MG63 (cell line): ENCODE data around the gene PVALB. TPM values are rescaled to one million over a fixed set of nuclear protein-coding genes. Genes with fewer than 3 reads are reported as not detected.

Experiments
- DNase-seq: peaks from one replicate; pipeline ENCODE4 v3.0.0-alpha.2; 2020
- H3K27me3 ChIP-seq: fragments of 250-450 bp; sonication (Bioruptor Pico); 2 replicates; pipeline ENCODE4 v1.5.1; 2020; ENCODE audit warnings: mild to moderate bottlenecking, moderate library complexity
- H3K36me3 ChIP-seq: fragments of 250-450 bp; sonication (Bioruptor Pico); 2 replicates; pipeline ENCODE4 v1.5.1; 2020; ENCODE audit warnings: mild to moderate bottlenecking, moderate library complexity
- H3K4me3 ChIP-seq: fragments of 250-450 bp; sonication (Bioruptor Pico); 2 replicates; pipeline ENCODE4 v1.5.1; 2020; ENCODE audit warnings: mild to moderate bottlenecking, moderate library complexity
- H3K9me3 ChIP-seq: fragments of 250-450 bp; sonication (Bioruptor Pico); 2 replicates; pipeline ENCODE4 v1.5.1; 2020; ENCODE audit warnings: mild to moderate bottlenecking, moderate library complexity
- total RNA-seq: library from RNA; depleted of rRNA; stranded (reverse); fragments of >200 nt; shearing (Covaris generic); gene quantifications from 2 replicates; pipeline ENCODE4 v1.2.3, GENCODE V29; 2014; ENCODE audit warnings: low replicate concordance

Gene PVALB
- total RNA-seq, 1 experiment from 2014 or later: not detected

DNA sequence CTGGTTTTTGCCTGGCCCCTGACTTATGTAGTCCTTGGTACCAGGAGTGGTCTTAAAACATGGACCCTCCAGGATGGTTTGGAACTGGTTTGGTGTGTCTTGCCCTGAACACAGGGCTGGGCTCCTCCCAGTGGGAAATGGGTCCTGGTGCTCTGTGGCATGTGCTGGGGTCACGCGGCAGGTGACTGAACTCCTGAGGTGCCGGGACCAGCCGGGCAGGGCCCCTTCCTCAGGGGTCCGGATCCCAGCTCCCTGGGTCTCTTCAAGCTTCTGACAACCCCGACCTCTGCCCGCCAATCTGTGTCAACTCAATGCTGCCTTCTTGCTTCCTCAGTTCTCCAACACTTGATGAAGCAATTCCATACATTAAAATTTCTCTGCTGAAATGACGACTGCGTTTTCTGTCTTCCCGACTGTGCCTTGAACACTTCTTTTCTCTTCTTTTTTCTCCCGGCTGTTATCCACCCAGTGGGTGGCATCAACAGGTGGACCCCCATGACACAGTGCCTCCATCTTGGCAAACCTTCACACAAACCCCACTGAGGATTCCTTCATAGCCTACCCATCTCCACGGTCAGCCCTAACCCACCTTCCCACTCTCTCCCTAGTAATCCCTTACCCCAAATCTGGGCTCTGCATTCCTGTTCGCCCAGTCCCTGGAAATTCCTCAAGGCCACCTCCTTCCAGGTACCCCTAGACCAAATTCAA, 45.3 kb downstream of the PVALB start:
- Histone ChIP-seq H3K4me3 (no peak overlapping the region), H3K9me3 (no peaks in the 10 kb centered on the region)
- no peak for DNase-seq

DNA sequence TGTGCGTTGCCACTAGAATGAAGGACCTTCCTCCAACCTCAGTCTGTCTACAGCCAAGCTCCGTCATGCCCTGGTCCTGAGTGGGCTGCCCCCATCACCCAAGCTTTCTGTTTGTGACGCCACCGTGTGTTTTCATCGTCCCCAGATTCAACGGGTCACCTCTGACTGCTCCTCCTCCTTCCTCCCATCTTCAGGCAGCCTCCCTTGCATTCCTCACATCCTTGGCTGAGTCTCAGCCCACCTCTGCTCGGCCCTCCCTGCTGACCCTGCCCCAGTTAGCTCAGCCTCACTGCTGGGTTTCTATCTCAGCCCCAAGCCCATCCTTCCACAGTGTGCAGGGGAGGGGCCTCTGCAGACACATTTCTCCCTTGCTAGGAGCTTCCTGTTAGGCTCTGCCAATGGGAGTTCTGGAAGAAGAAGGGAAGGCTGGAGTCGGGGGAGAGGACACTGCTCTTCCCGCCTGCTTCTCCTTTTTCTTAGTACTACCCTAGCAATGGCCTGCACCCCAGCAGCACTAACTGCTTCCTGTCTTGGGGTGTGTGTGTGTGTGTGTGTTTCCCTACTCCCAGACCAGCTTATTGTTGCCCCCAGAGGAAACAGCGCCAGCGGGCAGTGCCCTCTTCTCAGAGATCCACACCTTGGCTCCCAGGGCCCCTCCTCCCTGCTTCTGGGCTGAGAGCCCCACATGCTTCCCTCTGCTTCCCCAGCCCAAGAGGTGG, 46.2 kb downstream of the PVALB start:
- DNase-seq: no peak
- Histone ChIP-seq H3K36me3 (no peaks in the 10 kb centered on the region), H3K4me3 (no peak overlapping the region), H3K9me3 (no peaks in the 10 kb centered on the region), H3K27me3 (no peaks in the 10 kb centered on the region)

More for the DNA sequence above, 45.3 kb downstream of the PVALB start:
- no peaks in the 10 kb centered on the region for H3K36me3 ChIP-seq
- H3K27me3 ChIP-seq: no peaks in the 10 kb centered on the region

DNA sequence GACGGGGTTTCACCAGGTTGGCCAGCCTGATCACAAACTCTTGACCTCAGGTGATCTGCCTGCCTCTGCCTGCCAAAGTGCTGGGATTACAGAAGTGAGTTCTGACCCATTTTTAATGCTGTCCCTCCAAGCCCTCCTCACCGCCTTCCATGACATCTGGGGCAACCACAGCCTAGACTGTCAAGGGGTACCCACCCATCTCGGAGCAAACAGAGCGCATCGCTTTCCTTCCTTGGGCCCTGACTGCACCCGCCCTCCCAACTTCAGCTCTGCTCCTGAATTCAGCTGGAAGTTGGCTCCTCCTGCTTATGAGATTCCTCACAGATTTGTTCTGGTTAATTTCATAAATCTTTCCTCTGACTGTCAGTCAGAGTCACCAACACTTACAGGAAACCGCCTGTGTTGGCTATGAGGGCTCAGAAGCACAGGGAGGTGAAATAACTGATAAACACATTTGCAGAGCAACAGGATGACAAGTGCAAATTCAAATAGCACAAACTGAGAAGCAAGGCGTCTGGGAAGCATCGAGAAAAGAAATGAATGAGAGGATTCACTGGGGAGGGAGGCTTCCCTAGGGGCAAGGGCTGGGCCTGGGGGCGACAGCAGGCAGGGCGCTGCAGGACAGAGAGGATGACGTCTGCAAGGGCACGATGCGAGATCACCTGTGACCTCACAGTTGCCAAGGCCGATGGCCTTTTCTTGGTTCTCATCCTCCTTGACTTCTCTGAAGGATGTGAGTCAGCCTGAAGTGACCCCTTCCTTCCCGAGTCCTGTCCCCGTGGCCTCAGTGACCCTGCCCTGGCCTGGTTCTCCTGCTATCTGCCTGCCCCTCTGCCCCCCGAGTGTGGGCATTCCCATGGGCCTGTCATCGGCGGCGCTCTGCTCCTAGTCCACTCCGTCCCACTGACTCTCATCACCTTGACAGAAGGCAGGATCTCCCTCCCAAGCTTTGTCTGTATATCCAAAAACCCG, 47.0 kb downstream of the PVALB start:
- no peak overlapping the region for H3K4me3 ChIP-seq
- no peaks in the 10 kb centered on the region for H3K36me3 ChIP-seq
- no peaks in the 10 kb centered on the region for H3K9me3 ChIP-seq
- DNase-seq: no peak
- H3K27me3 ChIP-seq: no peaks in the 10 kb centered on the region

DNA sequence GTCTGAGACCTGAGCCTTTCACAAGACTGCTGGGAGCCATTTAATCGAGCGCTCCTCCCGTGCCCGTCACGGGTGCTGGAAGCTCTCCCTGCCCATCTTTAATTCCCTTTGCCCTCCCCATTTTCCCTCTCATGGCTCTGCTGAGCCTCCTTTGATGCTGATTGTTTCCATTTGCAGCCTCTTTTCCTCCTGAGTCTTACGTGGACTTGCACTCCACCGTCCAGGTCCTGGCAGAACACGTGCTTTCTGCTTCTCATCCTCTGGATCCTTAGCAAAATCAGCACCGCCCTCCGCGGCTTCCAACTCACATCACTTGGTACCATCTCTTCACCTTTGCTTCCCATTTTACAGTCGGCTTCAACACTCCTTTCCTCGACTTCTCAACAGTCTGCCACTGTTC, 48.2 kb downstream of the PVALB start:
- no peak for DNase-seq
- H3K9me3 ChIP-seq: no peaks in the 10 kb centered on the region
- no peaks in the 10 kb centered on the region for H3K27me3 ChIP-seq
- no peaks in the 10 kb centered on the region for H3K36me3 ChIP-seq
- H3K4me3 ChIP-seq: no peak overlapping the region

DNA sequence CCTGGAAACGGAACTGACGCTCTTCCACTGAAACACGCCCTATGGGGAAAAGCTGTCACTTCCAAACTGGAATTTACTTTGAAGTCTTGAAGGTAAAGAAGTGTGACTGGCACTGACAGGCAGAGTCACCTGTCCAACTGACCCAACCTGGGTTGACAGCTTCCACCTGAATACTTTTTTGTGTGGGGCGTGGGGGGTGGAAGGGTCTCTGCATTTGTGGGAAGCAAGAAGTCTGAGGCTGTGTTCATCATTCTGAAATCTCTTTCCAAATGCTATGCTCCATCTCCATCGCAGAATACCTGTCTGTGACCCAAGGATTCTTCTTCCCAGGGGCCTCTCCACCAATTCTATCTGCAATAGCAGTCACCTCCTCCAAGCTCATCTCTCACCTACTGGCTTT, 48.7 kb downstream of the PVALB start:
- Histone ChIP-seq H3K36me3 (no peaks in the 10 kb centered on the region), H3K4me3 (no peak overlapping the region), H3K9me3 (no peaks in the 10 kb centered on the region), H3K27me3 (no peaks in the 10 kb centered on the region)
- DNase-seq: no peak

DNA sequence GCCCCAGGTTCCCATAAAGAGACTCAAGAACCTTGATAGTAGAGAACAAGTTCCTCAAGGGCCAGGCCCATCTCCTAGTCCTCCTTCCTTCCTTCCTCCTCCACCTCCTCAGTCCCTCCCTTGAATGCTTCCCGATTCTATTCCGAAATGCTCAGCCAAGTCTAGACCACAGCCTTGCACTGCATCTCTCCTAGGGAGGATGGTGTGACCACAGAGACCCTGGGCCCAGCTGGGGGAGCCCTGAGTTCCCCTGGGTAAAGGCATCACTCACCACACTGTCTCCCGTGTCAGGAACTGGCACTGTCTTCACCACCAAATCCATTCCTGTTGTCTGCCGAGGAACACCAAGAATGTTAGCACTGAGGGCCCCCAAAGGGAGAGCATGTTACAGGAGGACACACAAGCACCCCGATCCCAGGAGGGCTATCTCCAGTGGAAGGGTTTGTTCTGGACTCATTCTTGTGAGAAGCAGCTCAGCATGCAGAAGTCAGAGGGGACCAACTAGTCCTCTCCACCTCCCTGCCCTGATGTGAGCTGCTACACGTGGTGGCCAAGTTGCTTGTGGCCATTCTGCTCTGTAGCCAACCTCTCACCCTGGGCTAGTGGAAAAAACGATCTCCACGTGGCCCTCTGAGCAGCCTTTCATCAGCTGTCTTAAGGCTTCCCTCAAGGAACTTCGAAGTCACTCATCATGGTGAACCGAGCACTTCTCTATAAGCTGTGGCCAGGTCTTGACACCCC, 49.6 kb downstream of the PVALB start:
- no peaks in the 10 kb centered on the region for H3K27me3 ChIP-seq
- no peak for DNase-seq
- H3K4me3 ChIP-seq: no peak overlapping the region
- H3K36me3 ChIP-seq: no peaks in the 10 kb centered on the region
- no peaks in the 10 kb centered on the region for H3K9me3 ChIP-seq

DNA sequence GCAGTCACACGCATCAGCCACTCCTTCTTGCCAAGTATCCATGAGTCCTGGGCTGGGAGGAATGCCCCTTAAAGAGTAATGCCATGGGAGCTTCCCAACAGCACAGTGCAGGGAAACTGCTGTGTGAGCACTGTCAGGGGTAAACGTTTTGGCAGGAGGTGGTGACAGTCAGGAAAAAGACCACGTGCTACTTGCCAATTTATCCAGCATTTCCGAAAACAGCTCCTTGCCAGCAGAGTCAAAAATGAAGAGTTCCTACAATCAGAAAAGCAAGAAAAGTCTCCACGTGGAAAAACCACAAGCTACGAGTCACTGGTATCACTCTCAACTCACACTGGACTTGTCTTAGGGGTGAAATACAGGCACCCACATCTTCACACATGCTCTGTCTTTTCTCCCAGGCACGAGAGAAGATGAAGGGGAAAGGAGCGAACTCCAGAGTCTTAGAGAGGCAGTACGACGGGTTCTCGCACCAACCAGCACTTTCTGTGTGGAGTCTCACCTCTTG, 50.8 kb downstream of the PVALB start:
- DNase-seq: no peak
- H3K27me3 ChIP-seq: no peaks in the 10 kb centered on the region
- no peaks in the 10 kb centered on the region for H3K36me3 ChIP-seq
- no peaks in the 10 kb centered on the region for H3K9me3 ChIP-seq
- H3K4me3 ChIP-seq: no peak overlapping the region

DNA sequence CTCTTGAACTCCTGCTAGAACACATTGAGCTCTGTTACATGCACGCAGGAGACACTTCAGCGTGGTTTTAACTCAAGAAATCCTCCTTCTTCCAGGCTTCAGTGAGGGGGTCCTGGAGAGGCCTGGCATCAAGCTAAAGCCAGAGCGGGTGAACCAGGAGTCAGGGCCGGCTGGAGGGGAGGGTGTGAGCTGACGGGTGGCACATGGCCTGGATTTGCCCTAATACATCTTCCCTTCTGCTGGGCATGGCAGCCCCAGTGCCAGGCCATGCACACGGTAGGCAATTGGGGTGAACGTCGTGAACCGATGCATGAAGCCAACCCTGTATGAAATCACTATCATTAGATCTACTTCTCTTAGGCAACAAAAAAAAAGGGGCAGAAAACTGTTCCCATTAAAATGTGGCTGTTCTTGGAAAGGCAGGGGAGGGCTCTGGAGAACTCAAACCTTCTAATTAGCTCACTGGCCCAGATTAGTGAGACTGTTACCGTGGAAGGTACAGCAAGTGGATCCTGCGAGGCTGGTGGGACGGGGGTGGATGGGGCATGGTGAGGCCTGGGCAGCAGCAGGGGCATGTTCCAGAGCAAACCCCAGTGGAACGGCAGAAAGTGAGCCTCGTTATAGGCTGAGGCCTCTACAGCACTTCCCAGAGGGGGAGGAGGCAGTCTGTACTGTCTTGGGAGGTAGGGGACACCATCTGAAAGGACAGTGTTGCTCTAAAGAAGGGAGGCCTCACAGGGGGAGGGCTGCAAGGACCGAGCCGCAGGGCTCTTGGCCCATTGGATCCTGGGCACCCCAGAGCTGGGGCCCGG, 51.5 kb downstream of the PVALB start:
- H3K9me3 ChIP-seq: no peaks in the 10 kb centered on the region
- H3K36me3 ChIP-seq: no peaks in the 10 kb centered on the region
- H3K4me3 ChIP-seq: no peak overlapping the region
- H3K27me3 ChIP-seq: no peaks in the 10 kb centered on the region
- no peak for DNase-seq

DNA sequence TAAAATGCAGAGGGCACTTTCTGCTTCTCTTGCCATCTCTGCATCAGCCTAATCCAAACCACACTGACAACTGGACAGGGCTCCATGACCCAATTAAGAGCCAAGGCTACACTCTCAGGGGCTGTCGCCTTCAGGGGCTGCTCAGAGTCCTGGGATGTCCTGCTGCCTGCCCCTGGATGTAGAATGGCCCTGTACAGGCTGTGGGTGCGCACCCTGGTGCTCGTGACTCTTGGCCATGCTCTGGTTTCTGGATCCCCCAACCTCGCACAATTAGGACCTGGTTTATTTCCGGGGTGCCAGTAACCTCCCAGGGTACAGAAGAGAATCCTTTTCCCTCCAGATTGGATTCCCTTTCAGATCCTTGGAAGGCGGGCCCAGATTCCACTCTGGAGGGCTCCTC, 52.2 kb downstream of the PVALB start:
- Histone ChIP-seq H3K4me3 (no peak overlapping the region), H3K27me3 (no peaks in the 10 kb centered on the region), H3K9me3 (no peaks in the 10 kb centered on the region), H3K36me3 (no peaks in the 10 kb centered on the region)
- DNase-seq: no peak

DNA sequence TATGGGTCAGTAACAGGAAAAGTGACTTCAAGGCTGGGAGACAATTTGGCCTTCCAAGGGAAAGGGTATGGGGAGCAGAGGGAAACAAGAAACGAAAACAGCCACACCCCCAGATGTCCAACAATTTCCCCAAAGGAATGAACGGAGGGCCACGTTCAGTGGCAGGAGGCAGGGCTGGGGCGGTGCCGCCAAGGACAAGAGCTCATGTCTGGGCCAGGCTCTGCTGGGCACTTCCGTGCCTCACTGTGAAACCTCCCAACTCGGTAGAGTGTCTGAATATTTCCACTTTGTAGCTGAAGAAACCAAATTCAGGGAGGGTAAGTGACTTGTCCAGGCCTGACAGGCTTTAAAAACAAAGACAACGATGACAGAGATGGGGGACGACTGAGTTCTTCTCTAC, 52.8 kb downstream of the PVALB start:
- Histone ChIP-seq H3K36me3 (no peaks in the 10 kb centered on the region), H3K4me3 (no peak overlapping the region)

DNA sequence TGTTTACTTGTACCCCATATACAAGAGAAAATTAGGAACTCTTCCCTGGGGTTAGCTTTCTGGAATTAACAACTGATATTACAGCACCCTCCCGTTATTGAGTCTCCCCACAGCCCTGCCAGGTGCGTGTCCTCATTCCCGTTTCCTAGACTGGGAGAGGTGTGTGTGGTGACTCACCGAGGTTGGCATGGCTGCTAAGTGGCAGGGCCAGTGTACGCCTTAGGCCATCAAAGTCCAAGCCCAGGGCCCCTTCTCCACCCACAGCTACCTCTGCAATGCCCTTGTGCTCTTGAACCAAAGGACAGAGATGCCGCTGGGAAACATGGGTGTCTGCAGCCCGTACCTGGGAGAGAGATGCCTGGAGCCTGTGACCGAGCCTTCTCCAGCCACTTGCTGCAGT, 53.3 kb downstream of the PVALB start:
- no peak for DNase-seq
- Histone ChIP-seq H3K4me3 (no peak overlapping the region), H3K9me3 (no peaks in the 10 kb centered on the region), H3K36me3 (no peaks in the 10 kb centered on the region), H3K27me3 (no peaks in the 10 kb centered on the region)

More for the DNA sequence above, 52.8 kb downstream of the PVALB start:
- DNase-seq: no peak
- H3K9me3 ChIP-seq: no peaks in the 10 kb centered on the region
- no peaks in the 10 kb centered on the region for H3K27me3 ChIP-seq

DNA sequence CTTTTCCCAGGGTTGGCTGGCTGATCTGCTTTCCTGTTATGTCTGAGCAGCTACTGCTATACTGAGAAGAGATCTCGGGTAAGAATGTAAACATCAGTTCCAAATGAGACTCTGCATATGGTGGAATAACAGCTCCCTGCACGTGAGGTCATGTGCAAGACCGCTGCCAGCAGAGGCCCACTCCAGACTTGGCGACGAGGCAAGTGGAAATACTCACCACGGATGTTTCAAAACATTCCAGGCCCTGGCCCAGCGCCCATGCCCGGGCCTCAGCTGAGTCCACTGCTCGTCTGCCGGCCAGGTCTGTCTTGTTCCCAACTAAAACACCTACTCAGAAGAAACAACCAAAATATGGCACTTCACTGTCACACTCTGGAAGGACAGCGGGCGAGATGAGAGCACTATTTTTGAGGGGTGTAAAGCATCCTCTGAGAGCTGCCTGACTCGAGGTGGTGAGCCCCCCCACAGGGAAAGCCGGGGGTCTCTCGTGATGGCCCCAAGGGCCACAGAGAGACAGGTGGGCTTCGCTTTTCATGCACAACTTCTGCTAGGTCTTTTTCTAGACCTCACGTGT, 54.1 kb downstream of the PVALB start:
- H3K9me3 ChIP-seq: no peaks in the 10 kb centered on the region
- DNase-seq: no peak

DNA sequence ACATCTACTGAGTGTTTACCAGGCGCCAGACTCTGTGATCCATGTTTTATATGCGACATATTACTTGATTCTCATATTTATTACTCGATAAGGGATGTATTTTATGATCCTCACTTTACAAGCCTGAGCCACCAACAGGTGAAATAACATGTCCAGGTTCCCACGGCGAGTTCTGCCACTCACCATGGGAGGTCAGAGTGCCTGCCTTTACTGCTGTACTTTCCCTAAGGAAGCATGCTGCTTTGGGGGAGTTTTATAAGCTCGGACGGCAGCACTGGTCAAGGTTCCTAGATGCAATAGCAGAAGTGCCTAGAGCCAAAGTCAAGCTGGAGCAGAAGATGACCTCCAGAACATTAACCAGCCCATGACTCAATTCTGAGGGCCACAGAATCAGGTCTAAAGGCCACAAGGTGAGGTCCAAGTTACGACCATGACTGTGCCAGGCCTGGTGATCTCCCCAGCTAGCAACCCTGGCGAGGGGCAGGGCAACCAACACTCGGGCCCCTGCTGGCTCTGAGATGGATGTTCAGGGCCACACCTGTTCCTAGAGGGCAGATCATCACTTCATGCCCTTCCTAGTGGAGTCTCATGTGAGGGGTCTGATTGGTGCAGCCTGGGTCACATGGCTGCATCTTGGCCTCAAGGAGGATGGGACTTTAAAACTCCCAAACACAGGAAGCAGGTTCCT, 55.1 kb downstream of the PVALB start:
- no peaks in the 10 kb centered on the region for H3K27me3 ChIP-seq
- no peaks in the 10 kb centered on the region for H3K36me3 ChIP-seq
- H3K4me3 ChIP-seq: no peak overlapping the region
- H3K9me3 ChIP-seq: no peaks in the 10 kb centered on the region
- no peak for DNase-seq

More for the DNA sequence above, 54.1 kb downstream of the PVALB start:
- H3K36me3 ChIP-seq: no peaks in the 10 kb centered on the region
- no peak overlapping the region for H3K4me3 ChIP-seq
- H3K27me3 ChIP-seq: no peaks in the 10 kb centered on the region

DNA sequence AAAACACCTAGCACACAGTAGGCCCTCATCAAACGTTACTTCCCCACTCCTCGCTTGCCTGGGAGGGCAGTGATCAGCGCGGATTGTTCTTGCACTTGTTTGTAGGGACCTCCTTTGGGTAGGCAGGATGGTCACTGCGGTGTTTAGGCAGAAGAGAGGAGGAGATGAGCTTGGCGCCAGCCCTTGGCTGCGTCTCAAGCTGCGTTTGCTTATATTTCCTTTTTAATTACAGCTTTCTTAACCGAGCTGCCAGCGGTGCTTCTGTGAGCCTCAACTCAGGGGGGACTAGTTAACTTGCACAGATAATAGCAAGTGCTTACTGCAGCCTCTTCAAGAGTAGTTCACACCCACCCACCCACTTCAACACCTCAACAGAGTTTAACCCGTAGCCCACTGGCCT, 56.0 kb downstream of the PVALB start:
- DNase-seq: no peak
- Histone ChIP-seq H3K27me3 (no peaks in the 10 kb centered on the region), H3K4me3 (no peak overlapping the region), H3K36me3 (no peaks in the 10 kb centered on the region), H3K9me3 (no peaks in the 10 kb centered on the region)
